ENCODE results near the gene RPL27.

RPL27 gene

GRCh38 chr17:43018008-43018853 lies 20.0 kb downstream of the RPL27 start:
- TF ChIP-seq REST (IDR thresholded peaks at IDR 0.05; ENCODE audit: insufficient read depth in 1 of 2, low read depth in 2 of 2, low read length in 2 of 2) (no peak), POLR2AphosphoS5 (IDR thresholded peaks at IDR 0.05; ENCODE audit: low read depth, low read length) (no peak), TAF1 (IDR thresholded peaks at IDR 0.05; ENCODE audit: borderline replicate concordance, insufficient read depth, low read length) (no peak), SIN3A (IDR thresholded peaks at IDR 0.05; ENCODE audit: borderline replicate concordance, insufficient read depth, low read length) (no peak), FOXP2 (optimal IDR thresholded peaks at IDR 0.05; ENCODE audit: borderline replicate concordance, extremely low read depth, extremely low read length, insufficient read depth) (no peak)

GRCh38 chr17:43018932-43019331 lies 20.7 kb downstream of the RPL27 start:
- TF ChIP-seq SIN3A (IDR thresholded peaks at IDR 0.05; ENCODE audit: borderline replicate concordance, insufficient read depth, low read length), result no peak
- no peak for TF ChIP-seq REST (IDR thresholded peaks at IDR 0.05; ENCODE audit: insufficient read depth in 1 of 2, low read depth in 2 of 2, low read length in 2 of 2)
- no peak for TF ChIP-seq POLR2AphosphoS5 (IDR thresholded peaks at IDR 0.05; ENCODE audit: low read depth, low read length)
- no peak for TF ChIP-seq FOXP2 (optimal IDR thresholded peaks at IDR 0.05; ENCODE audit: borderline replicate concordance, extremely low read depth, extremely low read length, insufficient read depth)
- no peak for TF ChIP-seq TAF1 (IDR thresholded peaks at IDR 0.05; ENCODE audit: borderline replicate concordance, insufficient read depth, low read length)

- TF ChIP-seq FOXP2 (optimal IDR thresholded peaks at IDR 0.05; ENCODE audit: borderline replicate concordance, extremely low read depth, extremely low read length, insufficient read depth) (no peak), SIN3A (IDR thresholded peaks at IDR 0.05; ENCODE audit: borderline replicate concordance, insufficient read depth, low read length) (no peak), REST (IDR thresholded peaks at IDR 0.05; ENCODE audit: insufficient read depth in 1 of 2, low read depth in 2 of 2, low read length in 2 of 2) (no peak), POLR2AphosphoS5 (IDR thresholded peaks at IDR 0.05; ENCODE audit: low read depth, low read length) (no peak), TAF1 (IDR thresholded peaks at IDR 0.05; ENCODE audit: borderline replicate concordance, insufficient read depth, low read length) (no peak)
These were observed 21.2 kb downstream of the RPL27 start for GRCh38 chr17:43019418-43019817.

GRCh38 chr17:43020030-43020621 lies 21.9 kb downstream of the RPL27 start:
- TF ChIP-seq REST (IDR thresholded peaks at IDR 0.05; ENCODE audit: insufficient read depth in 1 of 2, low read depth in 2 of 2, low read length in 2 of 2), result no peak
- no peak for TF ChIP-seq SIN3A (IDR thresholded peaks at IDR 0.05; ENCODE audit: borderline replicate concordance, insufficient read depth, low read length)
- TF ChIP-seq FOXP2 (optimal IDR thresholded peaks at IDR 0.05; ENCODE audit: borderline replicate concordance, extremely low read depth, extremely low read length, insufficient read depth), result no peak
- no peak for TF ChIP-seq POLR2AphosphoS5 (IDR thresholded peaks at IDR 0.05; ENCODE audit: low read depth, low read length)
- TF ChIP-seq TAF1 (IDR thresholded peaks at IDR 0.05; ENCODE audit: borderline replicate concordance, insufficient read depth, low read length), result no peak

Measured in PFSK-1 (cell line).